ENCODE results near the gene TSPAN5.
"Not testable (repeated sequence)": the region's sequence is repeated elsewhere in the genome, so short reads cannot be mapped to it uniquely, and the experiment has no call there.

TSPAN5 gene
- total RNA-seq = 19.6 to 47.1 (median 22.6) reads per million in 3 experiments

GRCh38 chr4:98658287-98659105 is at the start of gene TSPAN5:
Gene TSPAN5 (minus strand): TSS chr4:98658611.
- DNase-seq = peak; percentile 76

GRCh38 chr4:98706935-98707334 is 48.5 kb upstream of the TSPAN5 start:
- DNase-seq = no peak

GRCh38 chr4:98706200-98706813 is 47.9 kb upstream of the TSPAN5 start:
- peak; percentile 78 for DNase-seq

DNA sequence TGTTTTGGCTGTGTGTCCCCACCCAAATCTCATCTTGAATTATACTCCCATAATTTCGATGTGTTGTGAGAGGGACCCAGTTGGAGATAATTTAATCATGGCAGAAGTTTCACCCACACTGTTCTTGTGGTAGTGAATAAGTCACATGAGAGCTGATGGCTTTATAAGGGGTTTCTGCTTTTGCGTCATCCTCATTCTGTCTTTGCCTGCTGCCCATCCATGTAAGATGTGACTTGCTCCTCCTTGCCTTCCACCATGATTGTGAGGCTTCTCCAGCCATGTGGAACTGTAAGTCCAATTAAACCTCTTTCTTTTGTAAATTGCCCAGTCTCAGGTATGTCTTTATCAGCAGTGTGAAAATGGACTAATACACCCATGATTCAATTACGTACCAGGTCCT is 47.2 kb upstream of the TSPAN5 start:
- DNase-seq = not testable (repeated sequence)

DNA sequence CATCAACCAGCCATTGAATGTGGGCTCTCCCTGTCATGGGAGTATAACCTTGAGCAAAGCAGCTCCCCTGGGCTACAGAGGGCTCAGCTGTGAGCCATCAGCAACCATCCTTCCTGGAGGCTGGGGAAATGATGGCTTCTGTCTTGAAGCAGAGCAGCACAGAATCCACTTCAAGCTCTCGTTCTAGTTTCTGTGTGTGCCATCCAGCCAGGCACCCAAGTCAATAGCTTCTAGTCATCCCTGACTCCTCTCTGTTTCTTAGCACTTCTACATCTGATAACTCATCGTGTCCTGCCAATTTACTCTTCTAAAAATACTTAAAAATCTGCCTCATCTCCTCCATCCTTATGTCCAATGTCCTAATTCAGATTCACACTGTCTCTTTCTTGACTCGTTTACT is 42.2 kb upstream of the TSPAN5 start:
- no peak for DNase-seq

- no peak for DNase-seq
Observed at GRCh38 chr4:98694076-98694475, 35.7 kb upstream of the TSPAN5 start.

- DNase-seq = no peak
Observed at GRCh38 chr4:98692411-98692810, 34.0 kb upstream of the TSPAN5 start.

DNA sequence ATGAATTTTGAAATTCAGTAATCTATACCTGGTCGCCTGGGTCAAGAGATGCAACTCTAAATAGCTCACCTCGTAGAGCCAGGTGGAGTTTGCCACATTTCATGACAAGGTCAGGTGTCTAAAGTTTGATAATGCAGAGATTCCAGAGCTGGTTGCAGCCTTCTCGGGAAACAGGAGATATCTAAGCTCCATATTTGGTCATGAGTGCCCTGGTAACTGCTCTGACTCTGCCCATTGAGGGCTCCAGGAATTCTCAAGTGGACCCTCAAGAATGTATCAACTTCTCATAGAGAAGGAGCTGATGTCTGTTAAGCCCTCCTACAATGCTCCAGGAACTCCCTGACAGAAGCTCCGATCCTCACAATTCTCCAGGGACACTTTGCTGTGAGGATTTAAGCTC is 33.2 kb upstream of the TSPAN5 start:
- no peak for DNase-seq

GRCh38 chr4:98689507-98690174 is 31.2 kb upstream of the TSPAN5 start:
- peak; percentile 8 for DNase-seq

- peak; percentile 59 for DNase-seq
Observed at GRCh38 chr4:98688411-98689290, 30.2 kb upstream of the TSPAN5 start.

DNA sequence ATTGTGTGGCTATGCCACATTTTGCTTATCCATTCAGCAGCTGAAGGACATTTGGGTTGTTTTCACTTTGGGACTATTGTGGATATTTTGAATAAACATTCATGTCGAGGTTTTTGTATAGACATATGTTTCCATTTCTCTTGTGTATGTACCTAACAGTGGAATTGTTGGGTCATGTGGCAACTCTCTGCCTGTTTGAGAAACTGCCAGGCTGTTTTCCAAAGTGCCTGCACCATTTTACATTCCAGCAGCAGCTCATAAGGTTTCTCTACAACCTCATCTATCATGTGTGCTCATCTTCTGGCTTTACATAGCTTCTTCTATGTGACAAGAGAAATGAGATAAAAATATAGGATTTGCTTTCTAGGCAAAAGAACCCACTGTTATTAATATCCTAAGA is 29.5 kb upstream of the TSPAN5 start:
- DNase-seq = no peak

- DNase-seq = no peak
Observed at GRCh38 chr4:98686847-98687246, 28.4 kb upstream of the TSPAN5 start.

- DNase-seq = no peak
Observed at GRCh38 chr4:98686043-98686707, 27.8 kb upstream of the TSPAN5 start.

DNA sequence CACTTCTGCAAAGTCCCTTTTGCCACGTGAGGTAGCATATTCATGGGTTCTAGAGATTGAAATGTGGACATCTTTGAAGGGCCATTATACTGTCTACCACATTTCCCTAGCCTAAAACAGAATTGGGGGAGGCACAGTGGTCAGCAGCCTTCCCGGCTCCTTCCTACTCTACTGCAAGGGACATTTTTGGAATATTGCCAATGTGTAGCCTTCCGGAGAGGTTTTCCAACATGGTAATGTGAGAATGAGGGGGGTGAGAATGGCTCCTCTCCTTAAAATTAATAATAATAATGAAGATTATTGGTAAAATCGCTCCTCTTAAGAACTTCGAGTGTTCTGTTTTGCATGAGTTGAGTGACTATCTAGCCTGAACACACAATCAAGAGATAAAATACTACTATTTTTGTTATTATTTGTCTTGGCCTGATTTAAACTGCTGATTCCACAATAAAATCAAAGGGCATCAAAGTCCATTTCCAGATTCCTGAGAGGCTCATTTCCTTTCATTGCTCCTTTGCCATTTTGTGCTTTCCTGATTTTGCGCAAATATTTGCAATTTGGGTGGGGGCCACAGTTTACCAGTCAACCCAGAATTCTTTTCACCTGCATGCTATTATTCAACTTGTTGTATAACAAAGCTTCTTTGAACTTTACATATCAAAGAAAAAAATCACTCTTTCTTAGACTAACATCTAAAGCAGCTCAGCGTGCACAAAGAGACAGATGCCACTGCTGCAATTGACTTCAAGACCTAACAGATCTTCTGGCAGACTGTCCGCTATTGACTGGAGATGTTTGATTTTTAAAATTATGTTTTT is 27.0 kb upstream of the TSPAN5 start:
- no peak for DNase-seq

DNA sequence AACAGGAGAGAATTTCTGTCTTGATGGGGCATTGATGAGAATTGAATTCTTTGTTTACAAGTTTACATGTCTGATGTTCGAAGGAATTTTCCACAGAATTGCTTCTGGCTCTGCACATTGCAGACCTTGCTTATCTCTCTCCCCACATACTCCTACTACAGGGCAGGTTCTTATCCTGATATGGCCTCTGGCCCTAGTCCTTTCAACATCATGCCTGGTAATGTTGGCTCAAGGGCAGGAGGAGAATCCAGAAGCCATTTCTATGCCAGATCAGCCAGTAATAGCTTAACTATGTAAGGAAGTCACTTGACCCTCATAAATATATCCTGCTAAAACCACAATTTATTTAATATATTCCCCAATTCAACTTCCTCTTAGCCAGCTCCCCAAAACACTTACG is 24.3 kb upstream of the TSPAN5 start:
- DNase-seq = no peak

- DNase-seq = no peak
Observed at GRCh38 chr4:98680806-98681205, 22.4 kb upstream of the TSPAN5 start.

- DNase-seq = no peak
Observed at GRCh38 chr4:98679738-98680137, 21.3 kb upstream of the TSPAN5 start.

DNA sequence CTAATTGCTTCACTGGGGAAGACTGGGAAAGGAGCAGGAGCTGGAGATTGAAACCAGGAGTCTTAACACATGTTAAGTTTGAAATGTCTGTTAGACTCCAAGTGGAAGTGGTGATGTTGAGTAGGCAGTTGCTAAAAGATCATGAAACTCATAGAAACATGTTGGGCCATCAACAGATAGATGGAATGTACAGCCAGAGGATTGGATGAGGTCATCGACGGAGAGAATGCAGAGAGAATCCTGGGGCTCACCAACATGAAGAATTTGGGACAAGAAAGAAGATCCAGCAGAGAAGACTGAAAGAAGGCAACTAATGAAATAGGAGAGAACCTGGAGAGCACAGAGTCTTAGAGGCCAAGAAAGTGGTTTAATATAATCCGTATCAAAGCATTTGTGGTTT is 19.4 kb upstream of the TSPAN5 start:
- no peak for DNase-seq

- no peak for DNase-seq
Observed at GRCh38 chr4:98674404-98675173, 16.2 kb upstream of the TSPAN5 start.

- no peak for DNase-seq
Observed at GRCh38 chr4:98673978-98674377, 15.6 kb upstream of the TSPAN5 start.

DNA sequence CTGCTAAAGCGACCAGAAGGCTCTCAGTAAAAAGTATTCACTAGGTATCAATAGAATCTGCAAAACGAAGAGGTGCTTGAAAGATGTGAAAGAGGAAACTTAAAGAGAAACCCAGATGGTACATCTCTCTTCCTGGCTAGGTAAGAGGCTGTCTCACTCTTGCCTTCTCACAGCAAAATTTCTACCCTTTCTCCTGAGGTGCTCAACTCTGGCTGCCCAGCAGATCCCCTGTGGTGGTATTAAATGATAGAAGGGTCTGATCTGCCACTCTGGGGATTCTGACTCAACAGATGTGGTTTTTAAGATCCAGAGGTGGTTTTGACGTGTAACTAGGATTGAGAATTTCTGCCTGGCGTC is 14.9 kb upstream of the TSPAN5 start:
- DNase-seq = no peak

Measured in central memory CD4-positive, alpha-beta T cell (primary cell).